NCI-H2107 (cell line): ENCODE results near the gene BATF.

ENCODE experiments used
- DNase-seq: peaks from one replicate; lab custom pipeline; 2025; lab: John Stamatoyannopoulos, UW

BATF gene

DNA sequence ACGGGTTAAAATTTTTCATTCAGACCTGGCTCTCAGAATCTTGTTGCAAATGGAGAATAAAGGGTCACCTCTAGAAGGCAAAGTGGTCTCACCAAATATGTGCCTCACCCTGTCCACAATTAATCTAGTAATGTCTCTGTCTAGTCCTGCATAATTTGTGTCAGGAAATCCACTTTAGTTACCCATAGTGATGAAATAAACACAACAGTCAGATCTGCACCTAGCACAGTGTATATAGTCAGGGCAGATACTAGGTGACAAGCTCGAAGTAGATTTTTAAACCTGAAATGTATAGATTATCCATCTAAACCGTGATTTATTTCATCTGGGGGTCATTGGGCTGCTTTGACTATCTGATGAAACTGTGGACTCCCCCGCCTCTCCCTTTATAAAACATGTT, 40.2 kb downstream of the BATF start:
- no peak for DNase-seq

DNA sequence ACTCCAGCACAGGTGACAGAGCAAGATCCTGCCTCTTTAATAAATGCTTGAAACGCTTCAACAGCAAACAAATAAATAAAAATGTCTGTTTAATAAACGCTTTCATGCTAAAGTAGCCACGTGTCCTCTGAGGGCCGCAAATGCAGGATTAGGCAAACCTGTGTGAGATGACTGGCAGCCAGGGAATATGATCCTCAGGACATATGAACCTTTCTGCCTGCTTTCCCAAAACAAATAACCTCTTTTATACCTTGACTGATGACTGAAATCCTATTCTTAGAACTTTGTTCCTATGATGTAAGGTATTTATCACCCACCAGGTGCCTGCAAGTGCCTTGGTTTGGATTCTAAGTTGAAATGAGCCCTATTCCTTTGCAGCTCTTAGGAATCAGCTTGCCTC, 41.7 kb downstream of the BATF start:
- DNase-seq = peak; percentile 80

DNA sequence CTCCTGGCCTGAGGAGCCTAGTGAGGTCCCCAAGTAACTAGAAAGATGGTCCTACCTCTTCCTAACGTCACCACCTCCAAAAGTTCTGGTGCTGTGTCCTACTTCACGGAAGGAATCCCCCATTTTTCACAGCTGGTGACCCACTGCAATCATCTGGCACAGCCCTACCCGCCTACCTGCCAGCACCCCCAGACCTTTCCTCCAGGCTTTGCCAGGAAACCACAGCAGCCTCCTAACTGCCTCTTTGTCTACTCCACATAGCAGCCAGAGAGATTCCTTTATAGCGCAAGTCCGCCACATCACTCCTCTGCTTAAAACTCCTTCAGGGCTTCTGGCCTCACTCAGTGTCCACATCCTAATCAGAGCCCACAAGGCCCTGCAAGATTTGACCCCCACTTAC, 42.8 kb downstream of the BATF start:
- no peak for DNase-seq

DNA sequence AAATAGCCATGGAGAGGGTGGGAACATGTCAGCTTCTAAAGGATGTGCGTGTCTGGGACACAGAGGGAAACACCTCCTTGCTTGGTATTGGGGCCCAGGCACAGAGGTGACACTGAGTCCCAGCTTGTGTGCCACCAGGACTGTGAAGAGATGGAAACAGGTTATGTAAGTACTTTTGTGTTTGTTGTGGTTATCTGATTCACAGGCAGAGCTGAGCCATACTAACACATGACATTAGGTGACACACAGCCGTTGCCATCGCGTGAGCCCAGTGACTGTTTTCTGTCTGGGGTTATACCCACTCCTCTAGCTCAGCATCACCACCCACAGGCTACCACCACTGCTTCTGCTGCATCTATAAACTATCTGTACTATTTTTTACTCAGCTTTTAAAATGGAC, 44.1 kb downstream of the BATF start:
- no peak for DNase-seq

DNA sequence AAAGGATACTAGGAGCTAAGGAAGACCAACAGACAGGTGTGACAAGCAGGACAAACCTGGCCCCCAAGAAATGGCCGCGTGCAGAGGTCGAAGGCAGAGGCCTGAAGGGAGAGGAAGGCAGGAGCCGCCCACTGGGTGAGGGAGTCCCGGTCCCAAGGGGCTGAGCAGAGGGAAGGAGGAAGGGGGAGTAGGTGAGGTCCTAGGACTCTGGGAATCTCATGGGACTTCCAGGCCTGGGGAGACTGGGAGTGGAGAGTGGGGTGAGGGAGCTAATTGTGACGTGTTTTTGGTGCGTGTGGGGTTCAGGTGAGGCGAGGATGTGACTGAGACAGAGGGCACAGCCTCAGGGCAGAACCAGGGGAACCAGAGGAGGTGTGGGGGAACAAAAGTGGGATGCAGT, 44.5 kb downstream of the BATF start:
- no peak for DNase-seq

DNA sequence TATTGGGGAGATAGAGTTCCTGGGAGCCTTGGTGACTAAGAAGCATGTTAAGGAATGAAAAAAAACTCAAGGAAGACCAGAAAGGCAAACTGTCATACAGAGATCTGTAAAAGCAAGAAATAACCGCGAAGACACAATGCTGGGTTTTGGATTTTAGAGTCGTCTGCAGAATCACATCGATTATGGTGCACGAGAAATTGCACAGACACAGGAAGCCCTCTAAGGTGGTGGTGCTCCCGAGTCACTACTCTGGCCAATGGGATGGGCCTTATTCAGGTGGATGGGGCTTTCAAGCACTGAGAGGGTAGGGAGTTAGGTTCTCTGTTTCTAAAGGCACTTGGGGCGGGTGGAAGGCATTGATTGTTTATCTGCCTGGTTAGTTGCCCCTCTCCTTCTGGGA, 45.9 kb downstream of the BATF start:
- no peak for DNase-seq

DNA sequence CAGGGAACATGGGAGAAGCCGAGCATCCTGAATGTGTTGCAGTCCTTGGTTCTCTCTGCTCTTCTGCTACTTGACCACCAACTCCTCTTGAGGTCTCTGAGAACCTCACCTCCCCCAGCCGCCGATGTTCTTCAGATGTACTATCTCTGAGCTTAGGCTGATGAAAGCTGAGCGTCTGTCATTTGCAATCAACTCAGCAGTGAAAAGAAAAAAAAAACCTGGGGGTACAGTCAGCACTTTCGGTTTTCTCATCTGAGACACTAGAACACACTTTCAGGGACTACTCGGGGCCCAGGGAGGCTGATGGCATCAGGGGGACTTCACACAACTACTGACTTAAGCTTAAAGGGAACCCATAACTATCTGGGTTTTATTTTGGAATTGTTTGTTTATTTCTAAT, 46.5 kb downstream of the BATF start:
- DNase-seq = no peak

DNA sequence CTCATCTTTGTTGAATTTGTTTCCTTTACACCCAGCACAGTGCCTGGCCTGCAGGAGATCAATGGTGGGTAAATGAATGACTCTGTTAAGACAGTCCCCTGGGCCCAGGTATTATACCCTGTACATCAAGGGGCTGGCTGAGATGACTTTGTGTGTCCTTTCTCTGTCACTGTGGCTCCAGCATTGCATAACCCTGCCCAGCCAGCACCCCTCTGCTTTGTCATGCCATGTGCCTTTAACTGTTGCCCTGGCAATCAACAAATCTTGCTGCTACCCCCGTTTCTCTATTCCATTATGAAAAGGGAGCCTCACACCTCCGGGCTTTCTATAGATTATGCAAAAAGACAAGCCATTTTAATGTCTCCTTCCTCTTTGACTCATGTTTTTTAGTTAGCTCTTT, 48.5 kb downstream of the BATF start:
- no peak for DNase-seq

DNA sequence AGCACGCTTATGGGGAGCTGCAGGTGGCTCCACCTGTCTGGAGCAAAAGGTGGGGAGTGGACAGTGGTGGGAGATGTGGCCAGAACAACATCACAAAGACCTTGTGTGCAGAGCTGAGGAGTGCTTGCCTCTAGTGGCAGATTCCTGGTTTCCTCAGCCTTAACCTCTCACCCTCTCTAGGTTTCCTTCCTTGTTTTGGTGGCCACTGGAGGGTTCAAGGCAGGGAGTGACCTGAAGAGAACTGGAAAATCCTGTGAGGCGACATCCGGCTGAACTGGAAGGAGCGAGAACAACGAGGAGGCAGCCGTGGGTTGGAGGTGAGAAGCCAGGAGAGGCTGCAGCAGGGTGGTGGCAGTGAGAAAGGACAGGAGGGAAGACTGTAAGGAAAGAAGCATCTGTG, 49.8 kb downstream of the BATF start:
- no peak for DNase-seq

DNA sequence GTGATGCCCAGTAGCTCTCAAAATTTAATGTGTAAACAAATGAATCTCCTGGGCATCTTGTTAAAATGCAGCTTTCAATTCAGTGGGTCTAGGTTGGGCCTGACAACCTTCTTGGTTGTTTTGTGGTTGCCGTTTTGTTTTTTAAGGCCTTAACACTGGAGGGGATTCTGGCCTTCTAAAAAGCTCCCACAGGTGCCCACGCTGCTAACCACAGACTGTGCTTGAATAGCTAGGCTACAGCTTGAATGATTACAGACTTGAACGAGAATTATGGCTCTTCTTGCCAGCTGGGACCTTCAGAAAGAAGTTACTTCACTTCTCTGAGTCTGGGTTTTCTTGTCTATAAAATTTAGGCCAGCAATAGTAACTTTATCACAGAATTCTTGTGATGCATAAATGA, 54.8 kb downstream of the BATF start:
- no peak for DNase-seq

DNA sequence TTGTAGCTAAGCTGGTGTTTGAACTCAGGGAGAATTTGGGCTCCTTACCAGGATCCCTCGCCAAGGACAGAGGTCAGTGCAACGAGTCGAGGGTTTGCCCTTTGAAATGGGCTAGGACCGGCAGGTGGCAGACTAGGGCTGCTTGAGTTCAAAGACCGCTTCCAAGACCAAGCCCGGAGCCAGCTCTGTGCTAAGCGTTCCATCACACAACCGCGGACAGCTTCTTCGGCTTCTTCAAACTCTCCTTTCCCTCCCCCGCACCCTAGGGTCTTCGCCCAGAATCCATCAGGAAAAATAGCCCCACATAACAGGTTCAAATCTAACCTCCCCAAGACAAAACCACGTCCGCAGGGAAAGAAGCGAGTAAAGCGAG, 55.4 kb downstream of the BATF start:
- DNase-seq = peak; percentile 57

DNA sequence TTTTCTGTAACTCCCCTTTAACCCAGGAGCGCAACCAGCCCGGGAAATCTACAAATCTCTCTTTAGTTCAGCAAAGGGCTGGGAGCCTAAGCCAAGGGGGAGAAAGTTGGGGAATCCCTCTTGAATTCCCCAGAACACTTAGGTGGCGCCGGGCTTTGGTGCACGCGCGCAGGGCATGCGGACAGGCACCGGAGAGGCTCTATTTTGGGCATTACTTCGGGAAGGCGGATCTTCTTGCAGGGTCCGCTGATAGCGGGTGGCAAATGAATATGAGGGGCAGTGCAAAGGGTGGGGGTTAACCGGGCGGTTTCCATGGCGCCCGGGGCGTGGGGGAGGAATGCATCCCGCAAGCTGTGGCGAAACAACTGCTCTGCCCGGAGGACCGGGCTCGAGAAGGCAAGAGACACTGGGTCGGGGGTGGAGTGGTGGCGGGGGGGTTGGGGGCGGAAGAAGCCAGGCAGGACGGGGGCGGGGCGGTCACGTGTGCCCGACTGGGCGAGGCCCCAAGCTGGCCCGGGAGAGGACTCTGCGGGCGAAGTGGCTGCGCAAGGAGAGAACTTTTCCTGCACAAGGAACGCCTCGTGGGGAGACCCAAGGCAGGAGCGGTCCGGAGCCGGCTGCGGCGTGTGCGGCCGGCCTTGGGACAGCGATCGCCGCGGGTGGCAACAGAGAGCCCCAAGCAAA, 56.0 kb downstream of the BATF start, which contains the start of gene FLVCR2:
Gene FLVCR2, plus strand, starts transcription at position 519 of the 684 bp plus-strand sequence. CDS start 353 bp downstream, outside the sequence.
- DNase-seq = no peak

DNA sequence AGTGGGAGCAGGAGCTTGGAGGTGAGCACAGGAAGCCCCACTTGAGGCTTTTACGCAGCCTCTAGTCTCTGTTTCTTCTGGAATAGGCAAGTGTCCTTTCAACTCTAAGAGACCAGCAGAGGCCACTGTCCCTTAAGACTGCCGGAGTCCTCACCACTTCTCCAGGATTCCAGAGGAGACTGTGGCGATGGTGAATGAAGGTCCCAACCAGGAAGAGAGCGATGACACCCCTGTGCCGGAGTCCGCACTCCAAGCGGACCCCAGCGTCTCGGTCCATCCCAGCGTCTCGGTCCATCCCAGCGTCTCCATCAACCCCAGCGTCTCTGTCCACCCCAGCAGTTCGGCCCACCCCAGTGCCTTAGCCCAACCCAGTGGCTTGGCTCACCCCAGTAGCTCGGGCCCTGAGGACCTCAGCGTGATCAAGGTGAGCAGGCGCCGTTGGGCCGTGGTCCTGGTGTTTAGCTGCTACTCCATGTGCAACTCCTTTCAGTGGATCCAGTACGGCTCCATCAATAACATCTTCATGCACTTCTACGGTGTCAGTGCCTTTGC, 56.6 kb downstream of the BATF start:
- DNase-seq = no peak

DNA sequence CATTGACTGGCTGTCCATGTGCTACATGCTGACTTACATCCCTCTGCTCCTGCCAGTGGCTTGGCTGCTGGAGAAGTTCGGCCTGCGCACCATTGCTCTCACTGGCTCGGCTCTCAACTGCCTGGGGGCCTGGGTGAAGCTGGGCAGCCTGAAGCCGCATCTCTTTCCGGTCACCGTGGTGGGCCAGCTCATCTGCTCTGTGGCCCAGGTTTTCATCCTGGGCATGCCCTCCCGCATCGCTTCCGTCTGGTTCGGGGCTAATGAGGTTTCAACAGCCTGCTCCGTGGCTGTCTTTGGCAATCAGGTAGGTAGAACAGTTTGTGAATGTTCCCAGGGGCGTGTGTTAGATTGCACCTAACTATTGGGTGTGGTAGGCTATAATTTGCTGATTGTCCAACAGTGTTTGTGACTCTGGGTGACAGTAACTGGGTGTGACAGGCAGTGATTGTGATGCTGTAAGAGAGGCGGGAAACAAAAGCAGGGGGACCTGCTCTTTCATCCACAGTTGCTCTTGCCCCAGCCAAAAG, 57.1 kb downstream of the BATF start:
- no peak for DNase-seq

DNA sequence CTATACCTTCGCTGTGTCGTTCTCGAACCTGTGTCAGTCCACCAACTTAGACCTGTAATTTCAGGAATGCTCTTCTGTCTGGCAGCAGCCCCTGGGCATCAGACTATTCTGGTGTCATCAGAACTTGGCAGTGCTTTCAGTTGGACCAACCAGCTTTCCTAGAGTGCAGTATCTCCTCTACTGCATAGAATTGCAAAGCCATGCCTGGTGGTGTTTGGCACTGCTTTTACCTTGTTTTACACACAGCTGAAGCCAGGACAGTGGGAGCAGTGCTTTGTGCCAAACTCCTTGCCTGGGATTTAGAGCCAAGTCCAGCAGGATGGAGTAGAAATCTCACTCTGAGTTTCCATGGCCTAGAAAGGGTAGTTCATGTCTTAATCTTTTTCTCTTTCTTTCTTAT, 57.6 kb downstream of the BATF start:
- no peak for DNase-seq

DNA sequence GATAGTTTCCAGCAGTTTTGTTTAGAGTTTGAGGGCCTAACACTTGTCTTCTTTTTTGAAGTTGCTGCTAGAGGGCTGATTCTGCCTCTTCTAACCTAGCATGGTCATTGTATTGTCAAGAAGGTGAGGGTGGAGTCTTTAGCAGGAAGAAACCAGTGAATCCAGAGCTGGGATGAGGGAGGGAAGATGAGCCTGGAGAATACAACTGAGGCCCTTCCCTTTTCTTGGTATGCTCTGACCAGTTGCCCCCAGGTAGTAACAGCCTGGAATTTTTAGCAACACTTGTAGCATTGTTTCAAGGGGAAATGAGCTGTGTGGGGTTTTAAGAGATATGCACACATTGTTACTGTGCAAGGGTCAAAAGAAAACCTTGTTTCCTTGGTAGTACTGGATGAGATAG, 65.1 kb downstream of the BATF start:
- no peak for DNase-seq

DNA sequence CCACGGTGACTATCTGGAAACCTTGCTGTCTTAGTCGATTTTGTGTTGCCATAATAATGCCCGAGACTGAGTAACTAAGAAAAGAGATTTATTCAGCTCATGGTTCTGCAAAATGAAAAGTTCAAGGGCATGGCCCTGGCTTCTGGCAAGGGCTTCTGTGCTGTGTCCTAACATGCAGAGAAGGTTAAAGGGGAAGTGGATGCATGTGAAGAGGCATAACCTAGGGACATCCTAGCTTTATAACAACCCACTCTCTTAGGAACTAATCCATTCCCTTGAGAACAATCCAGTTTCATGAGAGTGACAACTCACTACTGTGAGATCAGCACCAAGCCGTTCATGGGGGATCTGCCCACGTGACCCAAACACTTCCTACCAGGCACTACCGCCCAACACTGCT, 67.7 kb downstream of the BATF start:
- DNase-seq = no peak

DNA sequence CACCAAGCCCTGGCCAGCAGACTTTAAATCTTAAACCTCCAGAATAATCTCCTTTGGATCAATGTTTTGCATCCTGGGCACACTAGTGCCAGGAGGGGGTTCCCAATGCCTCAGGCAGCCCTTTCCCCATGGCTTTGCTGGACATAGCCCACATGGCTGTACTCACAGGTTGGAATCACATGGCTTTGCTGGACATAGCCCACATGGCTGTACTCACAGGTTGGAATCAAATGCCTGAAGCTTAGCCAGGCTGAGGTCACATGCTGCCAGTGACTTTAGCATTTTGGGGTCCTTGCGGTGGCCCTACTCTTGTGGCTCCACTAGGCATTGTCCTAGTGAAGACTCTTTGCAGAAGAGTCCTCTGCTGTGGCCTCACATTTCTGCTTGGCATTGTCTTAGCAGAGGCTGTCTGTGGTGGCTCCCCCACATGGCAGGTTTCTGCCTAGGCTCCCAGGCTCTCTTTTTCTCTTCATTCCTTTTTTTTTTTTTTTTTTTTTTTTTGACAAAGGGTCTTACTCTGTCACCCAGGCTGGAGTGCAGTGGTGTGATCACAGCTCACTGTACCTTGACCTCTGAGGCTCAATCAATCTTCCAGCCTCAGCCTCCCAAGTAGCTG, 69.2 kb downstream of the BATF start:
- DNase-seq = no peak

DNA sequence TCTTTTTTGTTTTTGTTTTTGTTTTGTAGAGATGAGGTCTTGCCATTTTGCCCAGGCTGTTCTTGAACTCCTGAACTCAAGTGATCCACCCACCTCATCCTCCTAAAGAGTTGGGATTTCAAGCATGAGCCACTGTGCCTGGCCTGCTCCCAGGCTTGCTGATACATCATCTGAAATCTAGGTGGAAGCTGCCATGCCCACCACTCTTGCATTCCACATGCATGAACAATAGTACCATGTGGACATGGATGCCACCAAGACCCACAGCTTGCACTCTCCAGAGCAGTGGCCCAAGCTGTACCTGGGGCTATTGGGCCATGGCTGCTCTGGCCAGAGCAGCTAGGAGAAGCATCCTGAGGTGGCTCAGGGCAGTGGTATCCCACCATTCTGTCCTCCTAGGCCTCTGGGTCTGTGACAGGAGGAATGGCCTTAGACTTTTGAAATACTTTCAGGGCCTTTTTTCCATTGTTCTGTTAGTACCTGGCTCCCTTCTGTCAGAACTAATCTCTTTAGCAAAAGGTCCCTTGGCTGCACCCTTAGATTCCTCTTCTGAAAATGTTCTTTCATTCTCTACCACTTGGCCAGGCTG, 69.8 kb downstream of the BATF start:
- DNase-seq = no peak

DNA sequence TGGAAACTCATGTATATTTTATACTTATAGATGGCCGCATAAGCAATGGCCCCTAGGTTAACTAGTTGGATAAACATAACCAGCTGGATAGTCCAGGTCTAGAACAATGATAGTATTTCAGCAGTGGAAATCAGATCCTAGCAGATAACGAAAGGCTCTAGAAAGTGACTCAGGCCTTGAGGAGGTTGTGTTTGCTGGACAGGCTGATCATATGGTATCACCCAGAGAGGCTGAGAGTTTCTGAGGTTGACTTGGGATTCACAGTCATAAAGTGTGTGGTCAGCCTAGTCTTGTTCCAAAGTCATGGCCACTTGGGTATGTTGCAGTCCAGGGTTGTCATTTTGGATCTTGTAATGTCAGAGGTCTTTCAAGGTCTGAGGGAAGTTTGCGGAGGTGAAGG, 73.0 kb downstream of the BATF start:
- DNase-seq = no peak
